HL-60/S4 (cell line): ENCODE measurements around the gene STARD10.

Source experiments
- in situ Hi-C: fragments of 300-500 bp; cut with MboI; formaldehyde crosslinking; loops from 2 replicates; pipeline ENCODE4 v1.14.3; 2022; ENCODE audit warnings: low sequenced_read_pairs

STARD10 gene

DNA sequence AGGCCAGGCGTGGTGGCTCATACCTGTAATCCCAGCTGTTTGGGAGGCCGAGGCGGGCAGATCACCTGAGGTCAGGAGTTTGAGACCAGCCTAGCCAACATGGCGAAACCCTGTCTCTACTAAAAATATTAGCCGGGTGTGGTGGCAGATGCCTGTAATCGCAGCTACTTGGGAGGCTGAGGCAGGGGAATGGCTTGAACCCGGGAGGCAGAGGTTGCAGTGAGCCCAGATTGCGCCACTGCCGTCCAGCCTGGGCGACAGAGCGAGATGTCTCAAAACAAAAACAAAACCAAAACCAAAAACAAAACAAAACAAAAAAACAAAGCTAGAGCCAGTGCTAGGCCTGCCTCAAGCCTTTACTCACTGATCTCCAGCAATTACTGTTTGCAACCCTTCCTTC, 33.8 kb upstream of the STARD10 start:
- in situ Hi-C loops = loop anchor here (25.0 kb wide), 1 partner anchor 335 kb away; no protein-coding TSS in a partner anchor

DNA sequence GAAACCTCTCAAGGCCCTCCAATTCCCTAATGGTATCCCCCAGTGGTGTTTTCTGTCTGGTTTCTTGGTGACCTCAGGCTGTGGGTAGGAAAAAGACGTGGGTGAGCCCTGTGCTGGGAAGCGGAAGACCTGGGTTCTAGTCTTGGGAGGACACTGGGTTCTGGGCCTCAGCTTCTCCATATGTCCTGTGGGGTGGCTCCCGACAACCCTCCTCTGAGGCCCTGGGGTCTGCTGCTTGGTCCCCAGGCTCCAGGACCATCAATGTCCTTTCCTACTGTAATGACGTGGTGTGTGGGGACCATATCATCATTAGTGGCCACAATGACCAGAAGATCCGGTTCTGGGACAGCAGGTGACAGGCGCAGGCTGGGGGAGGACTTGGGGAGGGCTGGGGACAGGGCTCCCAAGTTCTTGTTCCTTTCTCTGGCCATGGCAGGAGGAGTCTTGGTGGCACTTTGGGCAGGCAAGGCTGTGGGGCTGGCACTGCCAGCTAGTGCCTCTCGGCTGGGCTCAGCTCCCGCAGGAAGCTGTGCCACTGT, 33.2 kb upstream of the STARD10 start:
- in situ Hi-C loops = loop anchor here (25.0 kb wide), 1 partner anchor 335 kb away; no protein-coding TSS in a partner anchor

DNA sequence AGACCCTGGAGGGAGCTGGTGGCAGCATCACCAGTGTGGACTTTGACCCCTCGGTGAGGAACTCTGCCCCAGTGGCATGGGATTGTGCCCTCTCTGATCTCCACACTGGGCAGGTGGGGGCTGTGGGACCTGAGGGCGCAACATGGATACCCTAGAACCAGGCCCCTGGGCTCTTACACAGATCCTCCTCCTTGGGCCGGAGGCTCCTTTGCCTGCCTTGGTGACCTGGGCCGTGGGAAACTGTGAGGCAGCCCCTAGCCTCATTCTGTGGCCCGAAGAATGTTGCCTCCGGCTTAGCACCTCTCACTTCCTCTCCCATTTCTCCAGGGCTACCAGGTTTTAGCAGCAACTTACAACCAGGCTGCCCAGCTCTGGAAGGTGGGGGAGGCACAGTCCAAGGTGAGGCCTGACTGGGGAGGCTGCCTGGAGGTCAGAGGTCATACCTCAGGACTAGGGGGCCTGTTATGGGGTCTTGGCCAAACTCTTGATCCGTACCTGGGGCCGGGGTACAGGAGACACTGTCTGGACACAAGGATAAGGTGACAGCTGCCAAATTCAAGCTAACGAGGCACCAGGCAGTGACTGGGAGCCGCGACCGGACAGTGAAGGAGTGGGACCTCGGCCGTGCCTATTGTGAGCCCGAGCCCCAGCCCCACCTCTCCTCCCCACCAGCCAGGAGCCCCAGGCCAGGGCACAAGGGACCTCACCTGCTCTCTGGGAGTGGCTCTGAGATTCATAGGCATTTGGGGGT, 32.5 kb upstream of the STARD10 start:
- in situ Hi-C loops = loop anchor here (25.0 kb wide), 1 partner anchor 336 kb away; no protein-coding TSS in a partner anchor

DNA sequence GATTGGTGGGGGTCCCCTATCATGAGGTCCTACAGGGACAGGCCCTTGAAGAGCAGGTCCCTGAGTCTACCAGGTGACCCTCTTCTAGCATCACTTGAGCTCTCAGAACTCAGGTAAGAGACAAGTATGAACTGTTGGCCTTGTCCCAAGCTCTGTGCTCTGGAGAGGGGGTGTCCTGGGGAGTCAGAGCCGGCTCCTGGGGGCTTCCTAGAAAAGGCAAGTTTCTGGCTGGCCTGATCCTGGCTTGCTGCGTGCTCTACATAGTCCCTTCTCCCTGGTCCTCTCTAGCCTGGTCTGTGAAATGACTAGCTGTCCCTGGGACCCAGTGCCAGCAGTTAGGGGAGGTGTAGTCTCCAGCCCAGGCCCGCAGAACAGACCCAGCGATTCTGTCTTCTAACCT, 31.8 kb upstream of the STARD10 start:
- in situ Hi-C loops = loop anchor here (25.0 kb wide), 1 partner anchor 337 kb away; no protein-coding TSS in a partner anchor

DNA sequence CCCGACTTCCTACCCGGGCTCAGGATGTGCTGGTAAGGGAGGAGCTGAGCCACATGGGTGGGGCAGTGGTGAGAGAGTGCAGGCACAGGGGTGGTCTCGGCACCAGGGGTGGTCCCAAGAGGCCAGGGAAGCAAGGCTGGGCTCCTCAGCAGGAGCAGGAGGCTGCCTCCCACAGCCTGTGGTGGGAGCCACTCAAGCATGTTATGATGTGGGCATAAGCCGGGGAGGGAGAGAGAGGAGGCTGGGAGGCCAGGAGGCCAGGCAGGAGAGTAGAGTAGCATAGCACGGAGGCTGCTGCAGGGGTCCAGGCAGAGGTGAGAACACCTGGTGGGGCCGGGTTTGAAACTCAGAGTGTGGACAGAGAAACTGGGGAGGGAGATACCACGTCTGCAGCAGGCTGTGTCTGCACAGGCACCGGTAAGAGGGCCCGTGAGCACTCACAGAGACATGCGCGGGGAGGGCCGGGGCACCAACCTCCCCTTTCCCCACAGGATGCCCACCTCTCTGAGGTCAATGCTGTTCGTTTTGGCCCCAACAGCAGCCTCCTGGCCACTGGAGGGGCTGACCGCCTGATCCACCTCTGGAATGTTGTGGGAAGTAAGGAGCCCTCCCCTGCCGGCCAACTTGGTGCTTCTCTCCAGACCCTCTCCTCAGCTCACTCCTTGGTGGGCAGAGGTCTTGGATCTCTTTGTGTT, 31.1 kb upstream of the STARD10 start:
- in situ Hi-C loops = loop anchor here (25.0 kb wide), 1 partner anchor 337 kb away; no protein-coding TSS in a partner anchor

DNA sequence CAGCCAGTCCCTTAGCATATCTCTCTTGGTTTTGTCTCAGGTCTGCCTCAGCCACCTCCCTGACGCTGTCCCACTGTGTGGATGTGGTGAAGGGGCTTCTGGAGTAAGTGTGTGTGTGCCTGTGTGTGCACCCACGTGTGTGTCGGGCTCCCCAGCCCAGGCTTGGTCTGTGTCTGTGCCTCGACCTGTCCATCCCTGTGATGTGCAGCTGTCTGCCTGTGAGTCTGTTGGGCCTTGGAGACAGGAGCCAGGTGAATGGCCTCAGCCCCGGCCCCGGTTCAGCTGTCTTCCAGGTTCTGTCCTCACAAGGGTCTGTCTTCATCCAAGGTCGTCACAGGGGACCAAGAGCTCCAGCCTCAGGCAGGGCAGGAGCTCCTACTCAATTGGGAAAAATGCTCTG, 30.2 kb upstream of the STARD10 start:
- in situ Hi-C loops = no loop called here

DNA sequence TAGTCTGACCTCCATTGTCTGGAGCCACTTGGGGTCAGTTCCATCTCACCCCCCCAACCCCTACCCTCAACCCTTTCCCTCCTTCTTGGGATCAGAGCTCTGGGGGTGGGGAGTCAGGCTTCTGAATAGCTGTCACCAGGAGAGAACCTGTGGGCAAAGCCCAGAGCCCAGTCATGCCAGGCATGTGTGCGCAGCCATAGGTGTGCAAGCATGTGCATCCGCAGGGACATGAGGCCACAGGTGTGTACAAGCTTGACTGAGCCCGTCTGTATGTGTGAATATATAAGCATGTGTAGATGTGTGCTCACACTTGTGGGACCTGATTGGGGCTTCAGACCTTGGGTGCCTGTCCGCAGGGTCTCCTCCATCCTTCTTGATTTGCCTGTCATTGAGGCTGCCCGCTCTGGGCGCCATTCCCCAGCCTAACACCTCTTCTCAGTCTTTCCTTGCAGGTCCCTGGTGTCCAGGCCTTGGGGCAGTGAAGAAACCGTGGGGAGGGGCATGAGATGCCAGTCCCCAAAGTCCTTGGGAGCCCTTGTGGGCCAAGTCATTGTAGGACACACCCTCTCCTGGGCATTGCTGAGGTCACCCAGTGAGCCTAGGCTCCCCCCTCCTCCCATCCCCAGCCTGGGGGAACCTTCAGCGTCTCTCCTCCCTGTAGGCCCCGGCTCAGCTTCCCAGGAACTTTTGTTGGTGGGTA, 29.4 kb upstream of the STARD10 start:
- in situ Hi-C loops = no loop called here

DNA sequence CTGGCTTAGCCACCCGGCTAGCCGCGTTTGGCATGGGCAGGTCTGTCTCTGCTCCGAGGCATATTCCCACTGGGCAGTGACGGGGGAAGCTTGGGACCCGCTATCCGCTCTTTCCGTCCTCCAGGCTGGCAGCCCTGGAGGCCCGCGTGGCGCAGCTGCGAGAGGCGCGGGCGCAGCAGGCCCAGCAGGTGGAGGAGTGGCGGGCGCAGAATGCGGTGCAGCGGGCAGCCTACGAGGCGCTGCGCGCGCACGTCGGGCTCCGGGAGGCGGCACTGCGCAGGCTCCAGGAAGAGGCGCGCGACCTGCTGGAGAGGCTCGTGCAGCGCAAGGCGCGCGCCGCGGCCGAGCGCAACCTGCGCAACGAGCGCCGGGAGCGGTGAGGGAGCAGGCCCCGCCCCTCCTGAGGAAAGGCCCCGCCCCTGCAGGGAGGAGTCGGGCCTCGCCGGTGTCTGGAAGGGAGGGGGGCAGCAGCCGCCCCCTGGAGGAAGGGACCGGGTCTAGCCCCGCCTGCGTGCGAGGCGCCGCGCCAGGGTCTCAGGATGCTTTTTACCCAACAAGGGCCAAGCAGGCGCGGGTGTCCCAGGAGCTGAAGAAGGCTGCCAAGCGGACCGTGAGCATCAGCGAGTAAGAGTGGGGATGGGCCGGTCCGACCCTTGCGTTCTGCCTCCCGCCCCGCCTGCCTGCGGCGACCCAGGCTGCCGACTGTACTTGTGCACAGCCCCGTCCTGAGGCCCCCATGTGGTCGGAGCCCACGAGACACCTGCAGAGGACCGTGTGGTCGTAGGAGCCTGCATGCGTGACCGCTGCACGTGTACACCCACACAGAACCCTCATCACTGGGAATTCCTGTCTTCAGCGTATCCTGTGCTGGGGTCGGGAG, 28.3 kb upstream of the STARD10 start:
- in situ Hi-C loops = no loop called here

DNA sequence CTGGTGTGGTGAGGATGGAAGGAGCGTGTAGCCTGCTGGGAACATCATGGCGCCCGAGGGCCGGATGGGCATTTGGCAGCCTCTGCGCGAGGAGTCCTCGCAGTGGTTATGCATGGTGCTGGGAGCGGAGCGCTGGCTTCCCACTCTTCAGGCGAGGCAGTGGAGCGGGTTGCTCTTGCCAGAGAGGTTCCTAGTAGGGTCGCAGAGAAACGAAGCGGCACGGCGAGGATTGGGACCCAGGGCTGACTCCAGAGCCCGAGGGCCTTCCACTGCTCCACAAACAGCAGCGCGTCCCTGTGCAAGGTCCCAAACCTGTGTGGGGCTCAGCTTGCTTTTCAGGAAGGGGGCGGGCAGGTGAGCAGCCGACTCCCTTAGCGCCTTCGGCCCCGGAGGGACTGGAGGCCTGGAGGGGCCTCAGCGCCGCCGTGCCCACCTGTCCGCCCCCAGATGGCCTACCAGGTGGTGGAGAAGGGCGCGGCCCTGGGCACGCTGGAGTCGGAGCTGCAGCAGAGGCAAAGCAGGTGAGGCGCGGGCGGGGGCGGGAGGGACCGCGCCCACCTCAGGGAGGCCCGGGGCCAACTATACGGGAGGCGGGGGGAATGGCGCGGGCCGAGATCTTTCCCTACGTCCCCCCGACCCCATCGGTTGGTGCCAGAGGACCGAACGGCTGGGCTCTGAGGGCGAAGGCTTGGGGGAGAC, 27.5 kb upstream of the STARD10 start:
- in situ Hi-C loops = no loop called here

DNA sequence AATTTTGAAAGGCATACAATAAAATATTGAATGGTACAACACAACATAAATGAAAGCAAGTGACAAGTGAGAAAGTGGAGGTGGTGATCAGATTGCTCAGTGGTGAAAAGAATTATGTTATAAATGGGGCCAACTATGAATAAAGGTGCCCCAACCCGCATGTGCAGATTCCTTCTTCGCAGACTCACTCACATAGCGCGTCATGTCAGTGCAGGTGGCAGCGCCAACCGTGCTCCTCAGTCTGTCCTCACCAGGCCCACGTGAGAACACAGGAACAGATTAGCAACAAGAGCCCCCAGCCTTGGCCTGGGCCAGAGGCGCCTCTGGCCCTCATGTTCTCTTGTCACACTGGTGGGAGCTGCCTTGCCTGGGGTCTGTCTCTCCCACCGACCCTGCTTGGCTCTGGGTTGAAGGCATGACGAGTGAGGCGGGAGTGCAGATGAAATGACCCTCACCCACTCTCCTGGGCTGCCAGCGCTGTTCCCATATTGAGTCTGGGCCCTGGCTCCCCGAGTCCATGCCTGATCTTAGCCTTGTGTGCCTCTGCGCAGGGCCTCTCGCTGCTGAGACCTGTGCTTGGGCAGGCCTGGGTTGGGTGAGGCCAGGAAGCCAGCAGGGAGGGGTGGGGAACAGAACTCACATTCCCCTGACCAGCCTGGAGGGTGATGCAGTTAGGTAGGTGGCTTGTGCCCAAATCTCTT, 26.7 kb upstream of the STARD10 start:
- in situ Hi-C loops = no loop called here

DNA sequence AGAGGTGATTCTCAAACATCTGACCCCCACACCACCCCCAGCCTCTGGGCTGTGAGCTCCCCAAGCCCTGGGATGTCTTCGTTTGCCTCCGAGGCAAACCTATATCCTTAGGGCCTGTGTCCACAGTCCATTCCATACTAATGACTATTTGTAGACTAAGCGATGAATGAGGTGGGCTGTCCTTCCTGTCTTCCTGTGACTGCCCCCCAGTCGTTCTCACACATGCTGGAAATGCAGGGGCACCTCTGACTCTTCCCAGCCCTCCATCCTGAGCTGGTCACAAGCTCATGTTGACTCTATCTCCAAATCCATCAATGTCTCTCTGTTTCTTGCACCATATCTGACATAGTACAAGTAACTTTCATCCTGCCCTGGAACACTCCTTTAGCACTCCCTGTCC, 25.1 kb upstream of the STARD10 start:
- in situ Hi-C loops = no loop called here

DNA sequence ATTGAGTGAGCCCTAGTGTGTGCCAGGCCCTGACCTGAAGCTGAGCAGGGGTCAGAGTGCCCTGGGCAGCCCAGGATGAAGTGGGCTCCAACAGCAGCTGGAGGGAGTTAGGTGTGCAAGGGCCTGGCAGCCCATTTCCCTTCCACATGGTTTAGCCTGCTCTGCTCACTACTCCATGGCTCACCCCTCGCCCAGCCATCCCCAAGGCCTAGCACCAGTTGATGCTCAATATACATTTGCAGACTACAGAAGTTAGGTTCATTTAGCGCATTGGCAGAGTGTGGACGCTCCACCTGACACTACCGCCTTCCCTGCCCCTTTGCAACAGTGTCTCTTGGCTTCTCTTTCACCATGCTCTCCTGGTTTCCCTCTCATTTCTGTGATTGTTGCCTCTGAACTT, 24.1 kb upstream of the STARD10 start:
- in situ Hi-C loops = no loop called here

DNA sequence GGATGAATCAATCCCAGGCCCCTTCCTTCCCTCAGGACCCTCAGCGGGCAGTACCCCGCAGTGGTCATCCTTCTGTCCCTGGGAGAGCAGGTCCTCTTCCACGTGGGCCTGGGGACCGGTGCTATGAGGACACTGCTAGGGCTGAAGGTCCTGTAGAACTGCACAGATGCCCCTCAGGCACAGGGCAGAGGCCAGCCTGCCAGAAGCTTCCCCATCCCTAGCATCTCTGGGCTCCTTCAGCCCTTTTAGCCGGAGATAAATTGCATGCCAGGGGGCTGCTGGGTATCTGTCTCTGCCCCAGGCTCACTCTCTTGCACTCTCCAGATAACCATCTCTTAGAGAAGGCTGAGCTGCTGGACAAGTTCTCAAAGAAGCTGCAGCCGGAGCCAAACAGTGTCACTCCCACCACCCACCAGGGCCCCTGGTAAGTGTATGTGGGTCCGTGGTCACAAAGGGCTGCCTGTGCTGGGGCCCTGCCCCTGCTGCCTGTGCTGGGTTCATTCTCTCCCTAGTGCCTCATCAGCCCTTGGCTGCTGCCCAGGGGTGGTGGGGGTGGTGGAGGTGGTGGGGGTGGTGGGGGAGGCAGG, 22.6 kb upstream of the STARD10 start:
- in situ Hi-C loops = no loop called here

DNA sequence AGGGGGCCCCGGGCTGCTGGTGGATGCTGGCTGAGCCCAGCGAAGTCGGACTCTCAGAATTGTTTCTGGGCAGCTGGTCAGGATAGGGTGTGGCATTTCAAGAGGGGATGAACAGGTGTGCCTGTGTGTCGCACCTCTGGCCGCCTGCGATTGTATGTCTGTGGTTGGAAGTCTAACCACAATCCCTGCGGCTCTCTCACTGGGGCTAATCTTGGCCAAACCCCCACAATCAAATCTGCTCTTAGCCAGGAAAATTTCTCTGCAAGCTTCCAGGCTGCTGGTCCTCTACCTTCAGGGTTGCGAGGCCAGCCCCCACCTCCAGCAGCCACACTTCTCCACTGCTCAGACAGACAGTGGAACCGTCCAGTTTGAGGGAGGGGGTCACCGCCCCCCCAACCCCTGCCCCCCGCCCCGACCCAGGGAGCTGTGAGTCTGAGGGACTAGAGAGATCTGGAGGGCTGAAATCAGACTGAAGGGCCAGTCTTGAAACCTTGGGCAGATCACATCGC, 21.3 kb upstream of the STARD10 start:
- in situ Hi-C loops = no loop called here

DNA sequence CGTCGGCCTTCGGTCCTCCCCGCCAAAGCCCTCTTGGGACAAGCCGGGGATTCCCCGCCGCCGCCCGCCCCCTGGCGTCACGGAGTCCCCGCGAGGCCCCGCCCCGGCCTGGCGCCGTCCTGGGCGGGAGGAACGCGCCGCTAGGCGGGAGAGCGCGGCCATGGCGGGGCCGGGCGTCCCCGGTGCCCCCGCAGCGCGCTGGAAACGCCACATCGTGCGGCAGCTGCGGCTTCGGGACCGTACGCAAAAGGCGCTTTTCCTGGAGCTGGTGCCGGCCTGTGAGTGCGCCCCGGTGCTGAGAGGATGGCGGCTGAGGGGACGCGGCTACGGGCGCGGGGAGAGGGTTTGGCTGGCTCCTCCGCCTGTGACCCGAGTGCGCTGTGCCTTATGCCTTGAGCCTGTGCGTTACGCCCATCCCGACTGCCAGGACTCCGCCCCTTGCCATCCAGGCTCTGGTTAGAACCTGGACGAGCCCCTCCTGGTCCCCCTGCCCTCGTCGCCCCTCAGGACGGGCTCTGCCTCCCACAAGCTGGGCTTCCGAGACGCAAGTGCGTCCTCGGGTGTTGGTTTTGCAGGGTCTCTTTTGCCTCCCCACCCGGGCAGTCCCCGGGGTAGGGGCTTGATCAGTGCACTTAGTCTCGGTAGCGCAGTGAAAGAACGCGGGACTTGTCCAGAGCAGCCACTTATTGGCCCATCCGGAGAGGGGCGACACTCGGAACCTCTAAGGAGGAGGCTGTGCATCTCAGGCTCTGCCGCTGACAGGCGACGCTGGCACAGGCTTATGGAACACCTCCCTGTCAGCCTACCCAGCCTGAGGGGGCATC, 20.7 kb upstream of the STARD10 start, which contains the start of gene ATG16L2:
ATG16L2 (plus strand) TSS at position 126 of the 824 bp plus-strand sequence; CDS start at position 161, 35 bp downstream.
- in situ Hi-C loops = no loop called here

DNA sequence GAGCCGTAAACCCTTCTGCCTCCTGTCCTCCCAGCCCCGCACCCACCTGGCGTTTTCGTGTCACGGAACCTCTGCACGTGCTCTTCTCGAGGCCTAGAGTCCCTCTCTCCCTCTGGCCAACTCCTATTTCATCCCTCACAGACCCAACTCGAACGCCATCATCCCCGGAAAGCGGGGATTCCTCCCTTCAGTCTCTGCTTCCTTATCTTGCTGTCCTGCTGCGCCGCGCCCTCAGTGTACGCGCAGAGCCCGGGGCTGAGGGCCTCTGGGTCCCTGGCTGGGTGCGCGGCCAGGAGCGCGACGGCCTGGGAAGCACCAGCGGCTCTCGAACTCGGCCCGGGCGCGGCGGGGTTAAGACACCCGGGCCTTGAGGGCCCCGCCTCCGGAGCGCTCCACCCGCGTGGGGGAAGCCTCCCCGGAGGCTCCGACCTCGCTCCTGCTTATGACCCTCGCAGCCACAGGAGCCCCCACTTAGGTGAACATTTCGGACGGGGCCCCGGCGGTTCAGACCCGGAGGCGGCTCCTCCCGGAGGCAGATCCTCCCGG, 20.0 kb upstream of the STARD10 start:
- in situ Hi-C loops = no loop called here
